ENCODE data around the gene ARRB1. TPM values are rescaled to one million over a fixed set of nuclear protein-coding genes. Genes with fewer than 3 reads are reported as not detected.

Gene ARRB1
- total and polyA plus RNA-seq, 2 of the 13 experiments (the other 11 are each of a cell fraction or from before 2014, with no cell fraction given): 22.5 to 35.7 TPM

DNA sequence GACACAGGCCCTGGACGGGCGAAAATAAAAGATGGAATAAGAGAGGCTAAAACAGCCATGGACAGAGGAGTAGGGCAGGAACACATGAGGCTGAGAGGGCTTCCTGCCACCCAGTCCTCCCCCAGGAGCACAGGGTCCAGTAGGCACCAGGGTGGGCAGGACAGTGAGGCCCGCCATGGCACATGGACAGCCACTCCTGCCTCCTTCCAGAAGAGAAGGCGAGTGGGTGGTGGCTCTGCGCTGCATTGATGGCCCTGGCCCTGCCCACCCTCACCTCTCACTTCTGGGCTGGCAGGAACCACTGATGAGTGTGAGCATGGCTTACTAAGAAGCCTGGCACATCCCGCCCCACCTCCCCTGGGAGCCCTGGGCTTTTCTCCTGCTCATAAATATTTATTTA, 59.7 kb downstream of the ARRB1 start:
- no peaks in the 10 kb centered on the region for H3K9me3 ChIP-seq (ENCODE audit: low read length)
- H3K4me1 ChIP-seq (ENCODE audit: insufficient read depth, low read length): no peaks in the 10 kb centered on the region
- ChIA-PET CTCF (ENCODE audit: low intra/inter-chr PET ratio, low total read pairs) (no interaction called here), POLR2A (no interaction called here)
- ATAC-seq: no peak
- peaks cover 20% of the 10 kb centered on the region for H4K20me1 ChIP-seq (ENCODE audit: insufficient read depth, low read length)
- no peak overlapping the region for H2AFZ ChIP-seq (ENCODE audit: low read length)
- FAIRE-seq: no peak
- no peak overlapping the region for H3K4me3 ChIP-seq (replicated peaks in 1 of 3; ENCODE audit: insufficient read depth in 1 of 3, low read depth in 2 of 3, low read length in 3 of 3)
- no peak overlapping the region for H3K27ac ChIP-seq (ENCODE audit: extremely low read length, insufficient read depth, low read length)
- TF ChIP-seq ZNF292 (CRISPR knock-in tag; IDR thresholded peaks at IDR 0.05; ENCODE audit: borderline replicate concordance, low read depth) (no peak), SMAD3 (CRISPR knock-in tag; IDR thresholded peaks at IDR 0.05) (no peak), TBL1XR1 (IDR thresholded peaks at IDR 0.05; ENCODE audit: borderline replicate concordance, low read length, partially characterized antibody) (no peak), ATF7 (IDR thresholded peaks at IDR 0.05) (no peak), ATF7 (CRISPR knock-in tag; IDR thresholded peaks at IDR 0.05) (no peak), NR3C1 (CRISPR knock-in tag; IDR thresholded peaks at IDR 0.05) (no peak), ZNF605 (CRISPR knock-in tag; IDR thresholded peaks at IDR 0.05) (no peak), TCF7L2 (IDR thresholded peaks at IDR 0.05; ENCODE audit: low read depth, low read length) (no peak), ZNF44 (CRISPR knock-in tag; IDR thresholded peaks at IDR 0.05) (no peak), TRIM24 (CRISPR knock-in tag; IDR thresholded peaks at IDR 0.05) (no peak), ZNF558 (CRISPR knock-in tag; IDR thresholded peaks at IDR 0.05; ENCODE audit: borderline replicate concordance) (no peak), RORA (CRISPR knock-in tag; IDR thresholded peaks at IDR 0.05) (no peak)
- TF ChIP-seq, protein P1, sequence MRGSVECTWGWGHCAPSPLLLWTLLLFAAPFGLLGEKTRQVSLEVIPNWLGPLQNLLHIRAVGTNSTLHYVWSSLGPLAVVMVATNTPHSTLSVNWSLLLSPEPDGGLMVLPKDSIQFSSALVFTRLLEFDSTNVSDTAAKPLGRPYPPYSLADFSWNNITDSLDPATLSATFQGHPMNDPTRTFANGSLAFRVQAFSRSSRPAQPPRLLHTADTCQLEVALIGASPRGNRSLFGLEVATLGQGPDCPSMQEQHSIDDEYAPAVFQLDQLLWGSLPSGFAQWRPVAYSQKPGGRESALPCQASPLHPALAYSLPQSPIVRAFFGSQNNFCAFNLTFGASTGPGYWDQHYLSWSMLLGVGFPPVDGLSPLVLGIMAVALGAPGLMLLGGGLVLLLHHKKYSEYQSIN (CRISPR knock-in tag; IDR thresholded peaks at IDR 0.05; ENCODE audit: borderline replicate concordance): no peak
- TF ChIP-seq, protein P2, sequence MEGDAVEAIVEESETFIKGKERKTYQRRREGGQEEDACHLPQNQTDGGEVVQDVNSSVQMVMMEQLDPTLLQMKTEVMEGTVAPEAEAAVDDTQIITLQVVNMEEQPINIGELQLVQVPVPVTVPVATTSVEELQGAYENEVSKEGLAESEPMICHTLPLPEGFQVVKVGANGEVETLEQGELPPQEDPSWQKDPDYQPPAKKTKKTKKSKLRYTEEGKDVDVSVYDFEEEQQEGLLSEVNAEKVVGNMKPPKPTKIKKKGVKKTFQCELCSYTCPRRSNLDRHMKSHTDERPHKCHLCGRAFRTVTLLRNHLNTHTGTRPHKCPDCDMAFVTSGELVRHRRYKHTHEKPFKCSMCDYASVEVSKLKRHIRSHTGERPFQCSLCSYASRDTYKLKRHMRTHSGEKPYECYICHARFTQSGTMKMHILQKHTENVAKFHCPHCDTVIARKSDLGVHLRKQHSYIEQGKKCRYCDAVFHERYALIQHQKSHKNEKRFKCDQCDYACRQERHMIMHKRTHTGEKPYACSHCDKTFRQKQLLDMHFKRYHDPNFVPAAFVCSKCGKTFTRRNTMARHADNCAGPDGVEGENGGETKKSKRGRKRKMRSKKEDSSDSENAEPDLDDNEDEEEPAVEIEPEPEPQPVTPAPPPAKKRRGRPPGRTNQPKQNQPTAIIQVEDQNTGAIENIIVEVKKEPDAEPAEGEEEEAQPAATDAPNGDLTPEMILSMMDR (CRISPR knock-in tag; IDR thresholded peaks at IDR 0.05): no peak
- TF ChIP-seq, protein P3, sequence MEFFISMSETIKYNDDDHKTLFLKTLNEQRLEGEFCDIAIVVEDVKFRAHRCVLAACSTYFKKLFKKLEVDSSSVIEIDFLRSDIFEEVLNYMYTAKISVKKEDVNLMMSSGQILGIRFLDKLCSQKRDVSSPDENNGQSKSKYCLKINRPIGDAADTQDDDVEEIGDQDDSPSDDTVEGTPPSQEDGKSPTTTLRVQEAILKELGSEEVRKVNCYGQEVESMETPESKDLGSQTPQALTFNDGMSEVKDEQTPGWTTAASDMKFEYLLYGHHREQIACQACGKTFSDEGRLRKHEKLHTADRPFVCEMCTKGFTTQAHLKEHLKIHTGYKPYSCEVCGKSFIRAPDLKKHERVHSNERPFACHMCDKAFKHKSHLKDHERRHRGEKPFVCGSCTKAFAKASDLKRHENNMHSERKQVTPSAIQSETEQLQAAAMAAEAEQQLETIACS (CRISPR knock-in tag; IDR thresholded peaks at IDR 0.05): no peak
- TF ChIP-seq, protein P4, sequence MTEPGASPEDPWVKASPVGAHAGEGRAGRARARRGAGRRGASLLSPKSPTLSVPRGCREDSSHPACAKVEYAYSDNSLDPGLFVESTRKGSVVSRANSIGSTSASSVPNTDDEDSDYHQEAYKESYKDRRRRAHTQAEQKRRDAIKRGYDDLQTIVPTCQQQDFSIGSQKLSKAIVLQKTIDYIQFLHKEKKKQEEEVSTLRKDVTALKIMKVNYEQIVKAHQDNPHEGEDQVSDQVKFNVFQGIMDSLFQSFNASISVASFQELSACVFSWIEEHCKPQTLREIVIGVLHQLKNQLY (CRISPR knock-in tag; IDR thresholded peaks at IDR 0.05): no peak
- BruUV-seq (replicated peaks): no TSS peak
- H3K27me3 ChIP-seq (ENCODE audit: control insufficient read depth in 1 of 2, insufficient read depth in 2 of 2, low read length in 2 of 2): no peaks in the 10 kb centered on the region
- H3K79me2 ChIP-seq (ENCODE audit: insufficient read depth, low read length): peaks cover 5% of the 10 kb centered on the region
- peaks cover 3 to 17% of the 10 kb centered on the region in 2 experiments for H3K36me3 ChIP-seq (replicated peaks in 1 of 2; ENCODE audit: control insufficient read depth in 1 of 2, insufficient read depth in 2 of 2, low read length in 2 of 2)
- intact Hi-C loops (cut with micrococcal nuclease; ENCODE audit: unreplicated experiment): no loop called here
- no peak for DNase-seq (ENCODE audit: low spot score)
- no peak overlapping the region for H3K4me2 ChIP-seq (ENCODE audit: low read depth, low read length)
- H3K9ac ChIP-seq (ENCODE audit: insufficient read depth, low read depth, low read length): no peak overlapping the region
- 98% methylated on average over 3 of the region's 6 CpGs for WGBS (ENCODE audit: low lambda C conversion rate)
- in situ Hi-C loops (cut with HindIII; ENCODE audit: extremely low pct_ligation_motif_present, low pct_unique_long_range_greater_than_20kb): no loop called here
